HG03354 (cell line): Measurements from ENCODE around the gene RIPPLY1.
"Not testable (repeated sequence)": the region's sequence is repeated elsewhere in the genome, so short reads cannot be mapped to it uniquely, and the experiment has no call there.

Experiments used
- ATAC-seq: cut with Tn5 transposase; IDR thresholded peaks from one replicate; pipeline ENCODE4 v1.9.1; 2021; ENCODE audit warnings: mild to moderate bottlenecking; ENCODE audit not compliant: unreplicated experiment, poor library complexity, severe bottlenecking

Gene RIPPLY1

GRCh38 chrX:106917830-106918500, 14.8 kb upstream of the RIPPLY1 start:
- no peak for ATAC-seq

- ATAC-seq = no peak
These were observed 9.7 kb upstream of the RIPPLY1 start for GRCh38 chrX:106912864-106913263.

- no peak for ATAC-seq
These were observed 3.2 kb upstream of the RIPPLY1 start for GRCh38 chrX:106906361-106906760.

- ATAC-seq = no peak
These were observed 2.0 kb upstream of the RIPPLY1 start for GRCh38 chrX:106905064-106905708.

- ATAC-seq = no peak
These were observed 851 bp upstream of the RIPPLY1 start for GRCh38 chrX:106903856-106904528.

GRCh38 chrX:106902684-106903083, 457 bp downstream of the RIPPLY1 start:
- no peak for ATAC-seq

GRCh38 chrX:106901781-106902219, 1.3 kb downstream of the RIPPLY1 start:
- ATAC-seq = no peak

- no peak for ATAC-seq
These were observed 1.8 kb downstream of the RIPPLY1 start for GRCh38 chrX:106901341-106901740.

GRCh38 chrX:106899841-106900240, 3.3 kb downstream of the RIPPLY1 start:
- ATAC-seq = no peak

GRCh38 chrX:106899276-106899675, 3.9 kb downstream of the RIPPLY1 start:
- no peak for ATAC-seq

GRCh38 chrX:106898462-106898861, 4.7 kb downstream of the RIPPLY1 start:
- ATAC-seq = peak; percentile 78

- ATAC-seq = no peak
These were observed 5.9 kb downstream of the RIPPLY1 start for GRCh38 chrX:106897259-106897658.

GRCh38 chrX:106894978-106895452, 8.1 kb downstream of the RIPPLY1 start:
- no peak for ATAC-seq

GRCh38 chrX:106894392-106894909, 8.7 kb downstream of the RIPPLY1 start:
- peak; percentile 73 for ATAC-seq

GRCh38 chrX:106891762-106892460, 11.2 kb downstream of the RIPPLY1 start:
- no peak for ATAC-seq

- ATAC-seq = no peak
These were observed 13.7 kb downstream of the RIPPLY1 start for GRCh38 chrX:106889468-106889867.

- no peak for ATAC-seq
These were observed 28.0 kb downstream of the RIPPLY1 start for GRCh38 chrX:106875151-106875550.

- no peak for ATAC-seq
These were observed 29.1 kb downstream of the RIPPLY1 start for GRCh38 chrX:106874075-106874474.

GRCh38 chrX:106872796-106873195, 30.3 kb downstream of the RIPPLY1 start:
- ATAC-seq = not testable (repeated sequence)

- ATAC-seq = no peak
These were observed 39.4 kb downstream of the RIPPLY1 start for GRCh38 chrX:106863697-106864096.
